CD4-positive, alpha-beta T cell treated with Interleukin-6 for 4 hours (primary cell): ENCODE data around the gene HES4.

ENCODE experiments used
- DNase-seq: peaks from one replicate; pipeline ENCODE4 v3.0.0-alpha.2; 2020; ENCODE audit warnings: mixed read lengths

Gene HES4, protein sequence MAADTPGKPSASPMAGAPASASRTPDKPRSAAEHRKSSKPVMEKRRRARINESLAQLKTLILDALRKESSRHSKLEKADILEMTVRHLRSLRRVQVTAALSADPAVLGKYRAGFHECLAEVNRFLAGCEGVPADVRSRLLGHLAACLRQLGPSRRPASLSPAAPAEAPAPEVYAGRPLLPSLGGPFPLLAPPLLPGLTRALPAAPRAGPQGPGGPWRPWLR

DNA sequence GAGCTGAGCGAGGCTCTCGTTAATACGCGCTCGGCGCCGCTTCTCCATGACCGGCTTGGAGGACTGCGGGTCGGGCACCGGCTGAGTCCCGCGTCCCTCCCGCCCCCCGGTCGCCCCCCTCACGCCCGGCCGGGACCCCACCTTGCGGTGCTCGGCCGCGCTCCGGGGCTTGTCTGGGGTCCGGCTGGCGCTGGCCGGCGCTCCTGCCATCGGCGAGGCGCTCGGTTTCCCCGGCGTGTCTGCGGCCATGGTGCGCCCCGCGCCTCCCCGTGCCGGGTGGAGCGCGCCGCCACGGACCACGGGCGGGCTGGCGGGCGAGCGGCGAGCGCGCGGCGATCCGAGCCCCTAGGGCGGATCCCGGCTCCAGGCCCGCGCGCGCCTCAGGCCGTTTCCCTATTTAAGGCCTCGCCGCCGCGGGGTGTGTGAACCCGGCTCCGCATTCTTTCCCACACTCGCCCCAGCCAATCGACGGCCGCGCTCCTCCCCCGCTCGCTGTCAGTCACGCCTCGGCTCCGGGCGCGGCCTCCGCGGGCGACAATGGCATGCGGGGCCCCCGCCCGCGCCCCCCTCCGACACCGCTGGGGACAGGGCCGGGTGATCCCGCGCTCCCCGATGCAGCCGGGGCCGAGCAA, at the start of gene HES4:
Gene HES4 (minus strand): TSS at position 373 of the 632 bp plus-strand sequence. CDS start 124 bp downstream, at position 249.
- peak; percentile 72 for DNase-seq

DNA sequence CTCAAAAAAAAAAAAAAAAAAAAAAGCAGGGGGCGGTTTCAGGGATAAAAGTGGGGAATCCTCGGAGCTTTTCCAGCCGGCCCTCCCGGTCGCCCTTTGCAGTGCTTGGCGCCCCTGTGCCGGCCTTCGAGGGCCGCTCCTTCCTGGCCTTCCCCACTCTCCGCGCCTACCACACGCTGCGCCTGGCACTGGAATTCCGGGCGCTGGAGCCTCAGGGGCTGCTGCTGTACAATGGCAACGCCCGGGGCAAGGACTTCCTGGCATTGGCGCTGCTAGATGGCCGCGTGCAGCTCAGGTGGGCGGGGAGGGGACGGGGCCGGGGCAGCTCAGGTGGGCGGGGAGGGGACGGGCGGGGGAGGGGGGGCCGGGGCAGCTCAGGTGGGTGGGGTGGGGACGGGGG, 48.9 kb upstream of the HES4 start:
- DNase-seq = no peak

DNA sequence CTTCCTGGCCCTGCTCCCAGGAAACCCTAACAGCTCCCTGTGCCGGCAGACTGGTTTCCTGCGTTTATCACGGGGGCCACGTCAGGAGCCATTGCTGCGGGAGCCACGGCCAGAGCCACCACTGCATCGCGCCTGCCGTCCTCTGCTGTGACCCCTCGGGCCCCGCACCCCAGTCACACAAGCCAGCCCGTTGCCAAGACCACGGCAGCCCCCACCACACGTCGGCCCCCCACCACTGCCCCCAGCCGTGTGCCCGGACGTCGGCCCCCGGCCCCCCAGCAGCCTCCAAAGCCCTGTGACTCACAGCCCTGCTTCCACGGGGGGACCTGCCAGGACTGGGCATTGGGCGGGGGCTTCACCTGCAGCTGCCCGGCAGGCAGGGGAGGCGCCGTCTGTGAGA, 48.1 kb upstream of the HES4 start:
- DNase-seq = no peak

DNA sequence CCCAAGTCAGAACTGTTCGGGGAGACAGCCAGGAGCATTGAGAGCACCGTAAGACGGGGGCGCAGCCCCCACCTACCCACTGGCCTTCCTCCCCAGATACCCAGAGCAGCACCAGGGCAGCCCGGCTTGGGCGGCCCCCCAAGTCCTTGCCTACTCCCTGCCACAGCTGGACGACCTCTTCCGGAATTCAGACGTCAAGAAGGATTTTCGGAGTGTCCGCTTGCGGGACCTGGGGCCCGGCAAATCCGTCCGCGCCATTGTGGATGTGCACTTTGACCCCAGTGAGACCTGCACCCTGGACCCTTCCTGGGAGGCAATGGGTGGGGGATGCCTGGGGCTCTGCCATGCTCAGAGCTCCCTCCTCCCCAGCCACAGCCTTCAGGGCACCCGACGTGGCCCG, 47.5 kb upstream of the HES4 start:
- no peak for DNase-seq

DNA sequence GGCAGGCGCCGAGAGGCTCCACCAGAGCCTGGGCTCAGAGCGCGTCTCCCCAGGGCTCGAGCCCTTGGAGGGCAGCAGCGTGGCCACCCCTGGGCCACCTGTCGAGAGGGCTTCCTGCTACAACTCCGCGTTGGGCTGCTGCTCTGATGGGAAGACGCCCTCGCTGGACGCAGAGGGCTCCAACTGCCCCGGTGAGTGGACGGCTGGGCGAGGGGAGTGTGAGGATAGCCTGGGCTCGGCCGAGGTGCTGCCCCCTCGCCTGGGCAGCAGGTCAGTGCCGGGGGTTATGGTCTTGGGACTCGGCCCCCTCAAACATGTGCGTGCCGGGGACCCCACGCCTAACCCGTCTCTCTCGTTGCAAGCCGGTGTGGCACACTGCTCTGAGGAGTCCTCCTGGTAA, 46.9 kb upstream of the HES4 start:
- no peak for DNase-seq

DNA sequence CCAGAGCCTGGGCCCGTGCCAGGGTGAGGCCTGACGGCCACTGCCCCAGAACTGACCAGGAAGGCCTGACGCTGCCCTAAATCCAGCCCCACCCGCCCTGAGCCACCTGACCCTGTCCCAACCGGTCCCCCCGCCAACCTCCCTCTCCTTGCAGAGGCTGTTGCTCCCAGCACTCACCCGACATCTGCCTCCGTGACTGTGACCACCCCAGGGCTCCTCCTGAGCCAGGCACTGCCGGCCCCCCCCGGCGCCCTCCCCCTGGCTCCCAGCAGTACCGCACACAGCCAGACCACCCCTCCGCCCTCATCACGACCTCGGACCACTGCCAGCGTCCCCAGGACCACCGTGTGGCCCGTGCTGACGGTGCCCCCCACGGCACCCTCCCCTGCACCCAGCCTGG, 46.3 kb upstream of the HES4 start:
- no peak for DNase-seq

DNA sequence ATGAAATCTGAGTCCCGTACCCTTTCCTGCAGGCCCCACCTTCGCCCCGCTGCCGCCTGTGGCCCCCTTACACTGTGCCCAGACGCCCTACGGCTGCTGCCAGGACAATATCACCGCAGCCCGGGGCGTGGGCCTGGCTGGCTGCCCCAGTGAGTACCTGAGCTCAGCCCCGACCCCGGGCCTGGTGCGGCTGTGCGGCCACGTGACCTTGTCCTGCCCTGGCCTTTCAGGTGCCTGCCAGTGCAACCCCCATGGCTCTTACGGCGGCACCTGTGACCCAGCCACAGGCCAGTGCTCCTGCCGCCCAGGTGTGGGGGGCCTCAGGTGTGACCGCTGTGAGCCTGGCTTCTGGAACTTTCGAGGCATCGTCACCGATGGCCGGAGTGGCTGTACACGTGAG, 45.2 kb upstream of the HES4 start:
- no peak for DNase-seq

DNA sequence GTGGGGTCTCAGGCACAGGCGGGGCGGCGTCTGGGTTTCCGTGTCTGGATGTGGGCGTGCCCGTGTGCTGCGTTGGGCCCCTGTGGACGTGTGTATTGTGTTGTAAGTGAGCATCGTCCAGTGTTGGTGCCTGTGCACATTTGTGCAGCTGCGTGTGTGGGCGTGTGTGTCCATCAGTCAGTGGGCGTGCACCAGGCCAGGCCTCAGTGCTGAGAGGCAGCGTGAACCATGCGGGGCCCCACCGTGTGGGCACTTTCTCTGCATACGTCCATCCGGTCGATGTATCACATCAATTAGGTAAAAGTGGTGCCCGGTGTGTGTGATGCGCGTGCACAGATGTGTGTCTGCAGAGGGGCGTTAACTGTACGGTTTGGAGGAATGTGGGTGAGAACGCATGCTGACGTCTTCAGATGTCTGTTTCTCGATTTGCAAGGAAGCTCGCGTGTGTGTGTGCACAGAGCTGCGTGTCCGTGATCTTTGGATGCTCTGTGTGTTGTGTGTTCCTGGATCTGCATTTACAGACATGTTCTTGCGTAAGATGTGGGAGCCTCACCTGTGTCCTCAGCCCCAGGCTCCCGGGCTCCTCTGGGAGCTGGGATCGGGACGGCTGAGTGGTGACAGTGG, 44.7 kb upstream of the HES4 start:
- DNase-seq = no peak

DNA sequence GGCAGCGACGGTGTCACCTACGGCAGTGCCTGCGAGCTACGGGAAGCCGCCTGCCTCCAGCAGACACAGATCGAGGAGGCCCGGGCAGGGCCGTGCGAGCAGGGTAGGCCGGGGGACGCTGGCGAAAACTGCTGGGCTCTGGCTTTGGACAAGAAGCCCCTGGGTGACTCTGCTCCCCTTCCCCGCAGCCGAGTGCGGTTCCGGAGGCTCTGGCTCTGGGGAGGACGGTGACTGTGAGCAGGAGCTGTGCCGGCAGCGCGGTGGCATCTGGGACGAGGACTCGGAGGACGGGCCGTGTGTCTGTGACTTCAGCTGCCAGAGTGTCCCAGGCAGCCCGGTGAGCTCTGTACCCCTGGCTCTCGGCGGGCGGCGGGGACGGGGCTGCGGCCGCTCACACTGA, 44.0 kb upstream of the HES4 start:
- no peak for DNase-seq

DNA sequence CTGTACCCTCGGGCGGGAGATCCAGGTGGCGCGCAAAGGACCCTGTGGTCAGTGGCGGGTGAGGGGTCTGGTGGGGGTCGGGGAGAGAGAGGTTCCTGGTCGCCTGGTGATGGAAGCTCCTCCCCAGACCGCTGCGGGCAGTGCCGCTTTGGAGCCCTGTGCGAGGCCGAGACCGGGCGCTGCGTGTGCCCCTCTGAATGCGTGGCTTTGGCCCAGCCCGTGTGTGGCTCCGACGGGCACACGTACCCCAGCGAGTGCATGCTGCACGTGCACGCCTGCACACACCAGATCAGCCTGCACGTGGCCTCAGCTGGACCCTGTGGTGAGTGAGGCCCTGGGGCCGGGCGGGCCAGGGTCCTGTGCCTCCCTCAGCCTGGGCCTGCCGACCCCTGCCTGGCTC, 43.5 kb upstream of the HES4 start:
- DNase-seq = no peak

DNA sequence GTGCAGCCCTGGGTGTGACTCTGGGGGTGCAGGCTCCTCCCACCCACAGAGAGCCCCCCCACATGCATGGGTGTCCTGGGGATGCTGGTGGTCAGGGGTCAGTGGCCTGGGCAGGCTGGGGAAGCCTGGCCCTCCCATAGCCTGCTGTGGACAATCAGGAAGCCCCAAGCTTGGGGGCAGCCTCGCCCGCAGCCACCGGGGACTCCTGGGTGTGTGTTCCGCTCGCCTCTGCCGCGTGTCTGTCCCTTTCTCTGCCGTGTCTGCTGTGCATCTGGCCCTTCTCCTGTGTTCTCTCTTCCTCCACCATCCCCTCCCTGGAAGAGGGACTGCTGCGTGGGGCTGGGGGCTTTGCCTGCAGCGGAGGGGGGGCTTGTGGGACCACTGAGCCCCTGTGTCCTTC, 42.9 kb upstream of the HES4 start:
- DNase-seq = peak; percentile 13

DNA sequence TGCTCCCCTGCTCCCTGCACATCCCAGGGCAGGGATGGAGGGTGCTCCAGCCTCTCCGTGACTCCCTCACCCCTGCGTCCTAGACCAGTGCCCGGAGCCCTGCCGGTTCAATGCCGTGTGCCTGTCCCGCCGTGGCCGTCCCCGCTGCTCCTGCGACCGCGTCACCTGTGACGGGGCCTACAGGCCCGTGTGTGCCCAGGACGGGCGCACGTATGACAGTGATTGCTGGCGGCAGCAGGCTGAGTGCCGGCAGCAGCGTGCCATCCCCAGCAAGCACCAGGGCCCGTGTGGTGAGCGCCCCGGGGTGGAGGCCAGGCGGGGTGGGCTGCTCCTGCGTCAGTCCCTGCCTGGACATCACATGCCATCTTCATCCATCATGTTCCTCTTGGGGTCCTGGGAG, 42.0 kb upstream of the HES4 start:
- DNase-seq = peak; percentile 6

DNA sequence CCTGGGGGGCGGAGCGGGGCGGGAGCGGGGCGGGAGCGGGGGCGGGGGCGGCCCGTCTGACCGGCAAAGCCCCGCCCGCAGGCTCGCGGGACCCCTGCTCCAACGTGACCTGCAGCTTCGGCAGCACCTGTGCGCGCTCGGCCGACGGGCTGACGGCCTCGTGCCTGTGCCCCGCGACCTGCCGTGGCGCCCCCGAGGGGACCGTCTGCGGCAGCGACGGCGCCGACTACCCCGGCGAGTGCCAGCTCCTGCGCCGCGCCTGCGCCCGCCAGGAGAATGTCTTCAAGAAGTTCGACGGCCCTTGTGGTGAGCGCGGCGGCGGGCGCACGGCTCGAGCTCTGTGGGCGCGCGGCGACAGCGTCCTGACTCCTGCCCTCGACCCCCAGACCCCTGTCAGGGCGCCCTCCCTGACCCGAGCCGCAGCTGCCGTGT, 41.2 kb upstream of the HES4 start:
- DNase-seq = no peak

DNA sequence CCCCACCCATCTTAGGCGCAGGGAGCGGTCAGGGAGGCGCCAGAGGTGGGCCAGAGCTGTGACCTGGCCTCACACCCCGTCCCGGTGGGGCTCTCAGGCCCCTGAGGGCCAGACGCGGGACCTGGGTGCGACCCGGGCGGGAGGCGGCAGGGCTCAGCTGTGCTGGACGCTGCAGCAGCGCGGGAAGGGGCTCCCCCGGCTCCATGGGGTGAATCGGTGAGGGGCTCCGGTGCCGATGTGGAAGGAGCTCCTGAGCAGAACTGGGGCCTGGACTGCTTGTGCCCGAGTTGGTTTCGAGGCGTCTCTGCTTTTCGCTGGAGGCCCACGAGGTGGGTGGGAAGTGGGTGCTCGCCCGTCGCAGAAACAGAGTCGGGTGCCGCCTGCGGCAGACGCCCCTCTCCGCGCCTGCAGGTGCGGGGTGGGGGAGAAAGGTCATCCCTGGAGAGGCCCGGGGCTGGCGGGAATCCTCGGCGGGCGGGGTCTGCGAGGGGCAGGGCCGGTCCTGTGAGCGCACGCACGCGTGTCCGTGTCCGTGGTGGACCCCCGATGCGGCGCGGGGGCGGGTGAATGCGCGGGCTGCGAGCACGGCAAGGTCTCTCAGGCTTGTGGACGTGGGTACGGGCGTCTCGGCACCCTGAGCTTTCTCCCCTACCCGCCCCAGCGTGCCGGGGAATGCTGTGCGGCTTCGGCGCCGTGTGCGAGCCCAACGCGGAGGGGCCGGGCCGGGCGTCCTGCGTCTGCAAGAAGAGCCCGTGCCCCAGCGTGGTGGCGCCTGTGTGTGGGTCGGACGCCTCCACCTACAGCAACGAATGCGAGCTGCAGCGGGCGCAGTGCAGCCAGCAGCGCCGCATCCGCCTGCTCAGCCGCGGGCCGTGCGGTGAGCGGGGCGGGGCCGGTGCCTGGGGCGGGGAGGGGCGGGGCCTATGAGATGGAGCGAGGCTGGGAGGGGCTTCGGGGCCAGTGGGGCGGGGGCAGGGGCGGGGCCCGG, 40.4 kb upstream of the HES4 start:
- DNase-seq = peak; percentile 84

DNA sequence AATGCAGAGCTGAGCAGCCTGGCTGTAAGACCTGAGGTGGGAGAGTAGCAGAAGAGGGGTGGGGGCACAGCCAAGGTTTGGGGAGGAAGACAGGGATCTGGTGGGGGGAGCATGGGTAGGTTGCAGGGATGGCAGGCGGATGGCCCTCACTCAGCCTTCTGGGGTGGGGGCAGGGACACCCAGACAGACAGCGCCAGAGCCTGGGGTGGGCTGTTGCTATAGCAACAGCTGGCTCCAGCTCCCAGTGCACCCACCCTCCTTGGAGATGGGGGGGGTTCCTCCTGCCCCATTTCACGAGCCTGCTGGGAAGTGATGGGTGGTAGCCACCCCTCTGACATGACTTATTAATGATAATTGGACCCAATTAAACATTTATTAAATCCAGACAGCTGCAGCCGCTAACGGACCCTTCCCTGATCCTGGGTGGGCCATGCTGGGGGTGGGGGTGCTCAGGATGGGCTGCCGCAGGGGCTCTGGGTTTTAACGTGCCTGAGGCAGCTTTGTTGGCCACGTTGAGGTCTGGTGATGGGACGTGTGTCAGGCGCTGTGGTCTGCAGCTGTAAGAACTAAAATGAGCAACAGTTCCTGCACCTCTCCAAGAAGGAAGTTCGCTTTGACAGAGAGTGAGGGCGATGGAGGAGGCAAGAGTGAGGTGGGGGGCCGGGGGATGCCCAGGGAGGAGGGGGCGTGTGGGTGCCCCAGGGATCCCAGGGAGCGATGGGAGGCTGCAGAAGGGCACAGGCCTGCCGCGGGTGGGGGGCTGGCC, 39.4 kb upstream of the HES4 start:
- DNase-seq = peak; percentile 19

DNA sequence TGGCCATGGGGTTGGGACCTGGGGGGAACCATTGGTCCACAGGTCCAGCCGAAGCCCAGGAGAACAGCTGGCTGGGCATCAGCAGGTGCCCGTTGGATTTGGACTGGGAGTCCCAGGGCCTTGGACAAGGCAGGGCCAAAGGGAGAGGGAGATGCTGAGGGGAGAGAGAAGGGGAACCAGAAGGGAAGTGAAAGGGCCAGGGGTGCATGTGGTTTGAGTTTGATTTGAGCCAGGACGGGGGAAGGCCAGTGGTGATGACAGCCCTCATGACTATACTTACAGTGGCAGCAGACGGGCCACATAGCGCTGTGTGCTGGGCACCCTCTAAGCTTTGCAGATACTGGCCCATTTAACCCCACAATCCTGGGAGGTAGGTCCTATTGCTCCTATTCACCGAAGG, 38.8 kb upstream of the HES4 start:
- DNase-seq = no peak

DNA sequence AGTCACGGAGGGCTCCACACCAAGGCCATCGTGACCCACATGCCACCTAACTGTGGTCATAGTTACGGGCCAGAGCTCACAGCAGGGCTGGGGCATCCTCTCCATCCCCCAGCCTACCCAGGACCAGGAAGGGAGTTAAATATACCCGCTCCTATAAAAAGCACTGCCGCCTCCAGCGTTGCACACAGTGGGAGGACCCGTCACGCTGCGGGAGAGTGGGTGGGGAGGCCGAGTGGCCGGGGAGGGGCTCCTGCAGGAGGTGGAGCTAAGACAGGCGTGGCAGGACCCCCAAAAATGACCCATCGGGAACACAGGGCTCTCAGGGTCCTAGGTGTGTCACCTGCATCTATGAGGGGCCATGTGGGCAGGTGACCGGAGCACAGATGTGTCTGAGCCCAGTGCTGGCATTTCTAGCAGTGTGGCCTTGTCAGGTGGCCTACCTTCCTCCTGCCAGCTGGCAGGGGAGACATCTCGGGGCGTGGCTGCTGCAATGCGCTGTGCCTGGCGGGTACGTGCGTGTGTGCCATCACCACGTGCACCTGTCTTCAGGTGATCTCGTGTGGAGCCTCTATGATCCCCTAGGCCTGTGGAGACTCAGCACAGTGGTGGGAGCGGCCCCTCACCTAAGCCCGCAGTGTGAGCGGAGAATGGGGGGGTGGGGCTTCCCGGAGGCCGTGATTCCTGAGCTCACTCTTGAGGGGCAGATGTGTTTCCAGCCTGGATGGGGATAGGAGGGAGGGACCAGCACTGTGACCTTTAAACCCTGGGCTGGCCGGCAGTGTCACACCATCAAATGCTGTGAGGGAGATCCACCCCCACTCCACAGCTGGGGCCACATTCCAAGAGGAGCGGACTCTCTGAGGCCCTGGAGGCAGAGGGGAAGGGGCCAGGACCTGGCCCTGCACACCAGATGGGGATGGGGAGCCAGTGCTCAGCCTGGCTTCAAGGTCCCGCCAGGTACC, 37.8 kb upstream of the HES4 start:
- DNase-seq = no peak

DNA sequence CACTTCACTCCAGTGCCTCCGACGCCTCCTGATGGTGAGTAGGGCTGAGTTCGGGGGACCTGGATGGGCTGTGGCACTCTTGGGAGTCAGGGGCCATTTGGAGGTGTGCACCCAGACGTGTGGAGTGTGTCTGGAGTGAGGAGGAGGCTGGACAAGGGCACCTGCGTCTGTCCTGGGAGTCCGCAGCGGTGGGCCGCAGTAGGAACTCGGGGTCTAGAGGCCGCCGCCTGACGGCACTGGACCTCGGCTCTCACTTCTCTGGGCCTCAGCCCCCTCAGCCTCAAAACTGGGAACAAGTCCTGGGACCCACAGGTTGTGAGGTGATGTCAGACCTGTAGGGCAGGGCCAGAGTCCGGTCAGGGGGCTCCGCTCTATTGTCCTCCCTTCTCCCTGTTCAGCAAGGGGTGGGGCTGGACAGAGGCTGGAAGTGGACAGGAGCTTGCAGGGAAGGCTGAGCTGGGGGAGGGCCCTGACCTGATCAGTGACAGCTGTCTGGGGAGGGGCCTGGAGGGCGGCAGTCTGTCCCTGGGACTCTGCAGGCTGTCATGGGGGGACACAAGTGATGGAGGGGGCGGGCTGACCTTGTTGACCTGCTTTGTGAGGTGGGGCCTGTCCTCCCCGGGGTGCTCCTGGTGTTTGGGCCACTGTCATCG, 35.5 kb upstream of the HES4 start:
- no peak for DNase-seq

DNA sequence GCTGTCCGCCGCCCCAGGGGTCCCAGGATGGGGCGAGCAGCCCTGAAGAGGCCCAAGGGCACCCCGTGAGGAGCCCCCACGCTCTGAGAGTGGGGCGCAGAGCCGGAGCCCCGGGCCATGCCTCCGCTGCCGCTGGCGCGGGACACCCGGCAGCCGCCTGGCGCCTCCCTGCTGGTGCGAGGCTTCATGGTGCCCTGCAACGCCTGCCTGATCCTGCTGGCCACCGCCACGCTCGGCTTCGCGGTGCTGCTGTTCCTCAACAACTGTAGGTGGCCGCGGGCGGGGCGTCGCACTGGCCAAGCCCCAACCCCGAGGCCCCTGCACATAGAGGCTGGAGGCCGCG, 34.5 kb upstream of the HES4 start:
- peak; percentile 9 for DNase-seq

DNA sequence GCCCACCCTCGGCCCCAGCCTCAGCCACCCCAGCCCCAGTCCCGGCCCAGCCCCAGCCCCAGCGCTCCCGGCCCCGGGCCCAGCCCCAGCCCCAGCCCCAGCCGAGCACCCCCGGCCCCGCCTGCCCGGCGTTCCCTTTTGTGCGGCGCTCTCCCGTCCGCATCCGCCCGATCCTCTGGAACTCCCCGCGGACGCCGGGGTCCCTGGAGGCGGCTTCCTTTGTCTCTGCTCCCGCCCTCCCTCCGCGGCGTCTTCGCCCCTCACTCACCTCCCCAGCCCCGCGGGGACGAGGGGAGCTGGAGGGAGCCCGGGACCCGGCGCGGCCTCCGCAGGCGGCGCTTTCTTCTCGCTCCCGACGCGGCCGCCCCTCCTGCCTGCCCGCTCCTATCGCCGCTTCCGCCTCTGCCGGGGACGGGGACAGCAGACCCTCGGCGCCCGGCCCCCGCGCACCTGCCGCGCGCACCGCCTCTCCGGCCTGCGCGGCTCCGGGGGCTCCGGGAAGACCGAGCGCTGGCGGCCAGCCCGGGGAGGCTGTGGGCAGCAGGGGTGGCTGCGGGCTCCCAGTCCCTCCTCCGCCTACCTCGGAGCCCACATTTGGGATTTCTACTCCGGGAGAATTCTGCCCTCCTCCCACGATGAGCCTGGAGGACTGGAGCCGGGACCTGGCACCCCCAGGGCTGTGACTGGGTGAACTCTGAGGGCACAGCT, 34.0 kb upstream of the HES4 start:
- DNase-seq = peak; percentile 19
